MM.1S (cell line): Measurements from ENCODE around the gene NIPAL4.

Experiments used
- CTCF ChIP-seq: fragments of 300-600 bp; sonication (generic); IDR thresholded peaks from 2 replicates; pipeline ENCODE4 v1.5.1; 2016; ENCODE audit warnings: antibody characterized with exemption, low read length, mixed read lengths
- EZH2 ChIP-seq: fragments of 300-600 bp; sonication (generic); optimal IDR thresholded peaks from 2 replicates; pipeline ENCODE3; 2017; ENCODE audit warnings: low read depth, mild to moderate bottlenecking, antibody characterized with exemption, low read length, mixed read lengths
- EZH2phosphoT487 ChIP-seq: fragments of 300-600 bp; sonication (generic); IDR thresholded peaks from 2 replicates; pipeline ENCODE4 v1.6.1; 2018; ENCODE audit warnings: antibody characterized with exemption, low read length

GRCh38 chr5:157510682-157511081 is 50.7 kb downstream of the NIPAL4 start:
- TF ChIP-seq CTCF (no peak), EZH2 (no peak), EZH2phosphoT487 (no peak)
